ENCODE results near the gene MOB3A. TPM values are rescaled to one million over a fixed set of nuclear protein-coding genes. Genes with fewer than 3 reads are reported as not detected.

MOB3A gene
- total RNA-seq, 2 donors from 2014 or later: 11.7 to 22.1 TPM

- TF ChIP-seq CTCF (IDR thresholded peaks at IDR 0.05) (no peak), POLR2A (IDR thresholded peaks at IDR 0.05) (no peak)
- H3K4me3 ChIP-seq: no peak overlapping the region
- H3K27me3 ChIP-seq: no peaks in the 10 kb centered on the region
- 65 to 82% methylated on average over 4 to 10 of the region's 11 CpGs for WGBS, 2 donors
- peaks cover 8 to 17% of the 10 kb centered on the region in 2 donors for H3K36me3 ChIP-seq (replicated peaks in 1 of 2; ENCODE audit: insufficient read depth in 1 of 2, low read depth in 2 of 2)
- peaks cover 93% of the 10 kb centered on the region for H3K4me1 ChIP-seq
- ATAC-seq (no peak), DNase-seq (peak in 2 of 4 donors; percentile 38 to 45)
- no peaks in the 10 kb centered on the region for H3K9me3 ChIP-seq
- peak overlapping the region; percentile 89 to 100 (median 100) for H3K27ac ChIP-seq
- intact Hi-C loops (cut with DNase I): no loop called here
These were observed 52.0 kb downstream of the MOB3A start for GRCh38 chr19:2043961-2044708.

GRCh38 chr19:2043251-2043641 is 52.9 kb downstream of the MOB3A start:
- peak in 1 of 4 donors; percentile 53 for DNase-seq

GRCh38 chr19:2042485-2043250 is 53.5 kb downstream of the MOB3A start:
- TF ChIP-seq POLR2A (IDR thresholded peaks at IDR 0.05) (no peak), CTCF (IDR thresholded peaks at IDR 0.05) (no peak)
- H3K36me3 ChIP-seq (replicated peaks in 1 of 2; ENCODE audit: insufficient read depth in 1 of 2, low read depth in 2 of 2): peaks cover 8 to 20% of the 10 kb centered on the region in 2 donors
- peak; percentile 4 for ATAC-seq

More at GRCh38 chr19:2043251-2043641, 52.9 kb downstream of the MOB3A start:
- intact Hi-C loops (cut with DNase I): no loop called here
- WGBS, 2 donors: 53 to 58% methylated on average over 4 to 8 of the region's 9 CpGs
- TF ChIP-seq POLR2A (IDR thresholded peaks at IDR 0.05) (no peak), CTCF (IDR thresholded peaks at IDR 0.05) (no peak)
- H3K4me1 ChIP-seq: peaks cover 84% of the 10 kb centered on the region
- no peaks in the 10 kb centered on the region for H3K9me3 ChIP-seq
- no peaks in the 10 kb centered on the region for H3K27me3 ChIP-seq
- no peak overlapping the region for H3K4me3 ChIP-seq
- peaks cover 8 to 20% of the 10 kb centered on the region in 2 donors for H3K36me3 ChIP-seq (replicated peaks in 1 of 2; ENCODE audit: insufficient read depth in 1 of 2, low read depth in 2 of 2)
- peak overlapping the region; percentile 89 to 100 (median 96) for H3K27ac ChIP-seq
- no peak for ATAC-seq

GRCh38 chr19:2041683-2042484 is 54.2 kb downstream of the MOB3A start:
- WGBS, 2 donors: 4% methylated on average over 73 of the region's 77 CpGs; no CpG with 5 or more reads in 1 of the 2 donors
- Histone ChIP-seq H3K27me3 (no peaks in the 10 kb centered on the region), H3K27ac (peak overlapping the region; percentile 89 to 100 (median 96)), H3K36me3 (replicated peaks in 1 of 2; ENCODE audit: insufficient read depth in 1 of 2, low read depth in 2 of 2) (peaks cover 8 to 20% of the 10 kb centered on the region in 2 donors), H3K4me1 (peaks cover 71% of the 10 kb centered on the region), H3K4me3 (no peak overlapping the region), H3K9me3 (no peaks in the 10 kb centered on the region)
- intact Hi-C loops (cut with DNase I): no loop called here
- no peak for TF ChIP-seq CTCF (IDR thresholded peaks at IDR 0.05)
- TF ChIP-seq POLR2A (IDR thresholded peaks at IDR 0.05): peak in 2 of 3 donors; percentile 51 to 72
- ATAC-seq (peak; percentile 88), DNase-seq (peak; percentile 99)

More at GRCh38 chr19:2042485-2043250, 53.5 kb downstream of the MOB3A start:
- Histone ChIP-seq H3K9me3 (no peaks in the 10 kb centered on the region), H3K27ac (peak overlapping the region; percentile 89 to 100 (median 96)), H3K4me1 (peaks cover 79% of the 10 kb centered on the region), H3K4me3 (no peak overlapping the region), H3K27me3 (no peaks in the 10 kb centered on the region)
- DNase-seq: peak in 3 of 4 donors; percentile 59 to 65 (median 60)
- intact Hi-C loops (cut with DNase I): no loop called here
- 18 to 71% methylated on average over 5 to 28 of the region's 29 CpGs for WGBS, 2 donors

Data from body of pancreas (tissue), 4 donors.